Gastrocnemius medialis (tissue), 4 donors: ENCODE results near the gene ATG10.

Experiments used
- CTCF ChIP-seq, 5 experiments: fragments of 450-650 bp in 3 of 5; fragments of 200-600 bp in 2 of 5; sonication (generic) in 2 of 5; IDR thresholded peaks in 4 of 5; conservative IDR thresholded peaks in 1 of 5; 1 replicate in 4 of 5; 2 replicates in 1 of 5; pipeline ENCODE4 v1.5.1; 2016 to 2019; ENCODE audit warnings: antibody characterized with exemption in 5 of 5, mild to moderate bottlenecking in 3 of 5, moderate library complexity in 3 of 5
- POLR2A ChIP-seq, 2 donors: fragments of 450-650 bp; IDR thresholded peaks; one replicate each; pipeline ENCODE4 v1.6.1; 2017; ENCODE audit warnings: antibody characterized with exemption in 2 of 2, mild to moderate bottlenecking in 2 of 2, moderate library complexity in 2 of 2

DNA sequence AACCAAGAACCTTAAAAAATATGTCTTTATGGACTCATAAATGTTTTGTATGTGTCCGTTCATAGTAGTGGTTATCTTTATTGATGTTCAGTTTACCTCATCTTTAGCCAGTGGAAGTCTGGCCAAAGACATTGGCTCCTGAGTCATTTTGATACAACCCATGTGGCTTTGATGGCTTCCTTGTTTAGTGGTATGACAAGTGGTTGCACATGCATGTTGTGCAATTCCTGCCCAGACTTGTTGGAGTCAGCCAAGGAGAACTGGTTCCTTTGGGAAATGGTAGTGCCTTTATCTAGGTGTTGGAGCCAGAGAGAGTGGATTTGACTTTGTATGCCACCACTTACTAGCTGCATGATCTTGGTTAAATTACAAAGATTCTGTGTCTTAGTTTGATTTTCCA lies 212.0 kb downstream of the ATG10 start:
- TF ChIP-seq CTCF (IDR thresholded peaks at IDR 0.05 in 4 of 5, conservative IDR thresholded peaks at IDR 0.05 in 1 of 5) (no peak), POLR2A (IDR thresholded peaks at IDR 0.05) (no peak)
